C4-2B (cell line): ENCODE results near the gene TADA1.

Experiments used
- ZFX ChIP-seq: fragments of 450-650 bp; IDR thresholded peaks from 2 replicates; pipeline ENCODE4 v1.6.1; 2017
- TF ChIP-seq, protein P1 (sequence below): fragments of 450-650 bp; conservative IDR thresholded peaks from 2 replicates; pipeline ENCODE4 v1.5.1; 2017; ENCODE audit warnings: mild to moderate bottlenecking

GRCh38 chr1:166903232-166903631, 27.2 kb upstream of the TADA1 start:
- TF ChIP-seq, protein P1, sequence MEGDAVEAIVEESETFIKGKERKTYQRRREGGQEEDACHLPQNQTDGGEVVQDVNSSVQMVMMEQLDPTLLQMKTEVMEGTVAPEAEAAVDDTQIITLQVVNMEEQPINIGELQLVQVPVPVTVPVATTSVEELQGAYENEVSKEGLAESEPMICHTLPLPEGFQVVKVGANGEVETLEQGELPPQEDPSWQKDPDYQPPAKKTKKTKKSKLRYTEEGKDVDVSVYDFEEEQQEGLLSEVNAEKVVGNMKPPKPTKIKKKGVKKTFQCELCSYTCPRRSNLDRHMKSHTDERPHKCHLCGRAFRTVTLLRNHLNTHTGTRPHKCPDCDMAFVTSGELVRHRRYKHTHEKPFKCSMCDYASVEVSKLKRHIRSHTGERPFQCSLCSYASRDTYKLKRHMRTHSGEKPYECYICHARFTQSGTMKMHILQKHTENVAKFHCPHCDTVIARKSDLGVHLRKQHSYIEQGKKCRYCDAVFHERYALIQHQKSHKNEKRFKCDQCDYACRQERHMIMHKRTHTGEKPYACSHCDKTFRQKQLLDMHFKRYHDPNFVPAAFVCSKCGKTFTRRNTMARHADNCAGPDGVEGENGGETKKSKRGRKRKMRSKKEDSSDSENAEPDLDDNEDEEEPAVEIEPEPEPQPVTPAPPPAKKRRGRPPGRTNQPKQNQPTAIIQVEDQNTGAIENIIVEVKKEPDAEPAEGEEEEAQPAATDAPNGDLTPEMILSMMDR = no peak
- no peak for TF ChIP-seq ZFX
